ENCODE measurements around the gene AUNIP.

The AUNIP gene

GRCh38 chr1:25794325-25794724 is 64.9 kb downstream of the AUNIP start:
- no peak for DNase-seq (ENCODE audit: low read depth in 3 of 3)

DNA sequence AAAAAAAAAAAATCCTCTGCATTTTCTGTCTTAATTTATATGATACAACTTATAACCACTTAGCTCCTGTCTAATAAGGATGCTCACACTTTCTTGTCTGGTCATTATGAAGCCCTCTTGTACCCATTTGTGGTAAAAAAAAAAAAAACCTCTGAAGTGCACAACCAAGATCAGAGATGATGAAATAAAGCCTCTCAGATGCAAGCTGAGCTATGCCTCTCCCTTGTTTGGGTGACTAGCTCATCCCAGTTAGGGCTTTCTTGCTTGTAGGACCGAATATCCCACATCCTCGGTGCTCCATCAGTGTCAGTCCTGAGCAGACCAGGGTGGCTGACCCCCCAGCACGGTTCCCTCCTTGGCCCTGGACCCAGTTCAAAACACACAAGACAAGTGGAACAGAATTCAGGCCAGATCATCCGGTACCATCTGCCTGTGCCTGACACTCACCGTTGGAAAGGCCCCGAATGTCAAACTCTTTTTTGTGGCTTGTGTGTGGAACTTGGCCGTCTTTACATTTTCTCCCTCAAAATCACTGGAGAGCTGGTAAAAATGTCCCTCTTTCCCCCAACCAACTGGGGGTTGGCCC is 65.6 kb downstream of the AUNIP start:
- no peak for DNase-seq (ENCODE audit: low read depth in 3 of 3)

DNA sequence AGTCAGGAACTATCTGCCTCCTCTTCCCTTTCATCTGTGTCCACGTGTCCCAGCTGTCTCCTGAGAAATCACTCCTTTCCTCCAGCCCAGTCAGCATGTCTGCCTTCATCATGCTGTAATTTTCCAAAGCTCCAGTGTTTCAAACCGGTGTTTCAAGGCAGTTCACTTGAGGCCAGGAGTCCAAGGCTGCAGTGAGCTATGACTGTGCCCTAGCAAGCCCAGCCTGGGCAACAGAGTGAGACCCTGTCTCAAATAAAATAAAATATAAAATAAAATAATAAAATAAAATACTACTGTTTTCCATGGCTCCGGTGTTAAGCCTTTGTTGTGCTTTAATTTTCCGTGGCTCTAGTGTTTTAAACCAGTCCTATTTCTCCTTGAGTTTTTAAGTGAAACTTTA is 67.1 kb downstream of the AUNIP start:
- no peak for DNase-seq (ENCODE audit: low read depth in 3 of 3)

DNA sequence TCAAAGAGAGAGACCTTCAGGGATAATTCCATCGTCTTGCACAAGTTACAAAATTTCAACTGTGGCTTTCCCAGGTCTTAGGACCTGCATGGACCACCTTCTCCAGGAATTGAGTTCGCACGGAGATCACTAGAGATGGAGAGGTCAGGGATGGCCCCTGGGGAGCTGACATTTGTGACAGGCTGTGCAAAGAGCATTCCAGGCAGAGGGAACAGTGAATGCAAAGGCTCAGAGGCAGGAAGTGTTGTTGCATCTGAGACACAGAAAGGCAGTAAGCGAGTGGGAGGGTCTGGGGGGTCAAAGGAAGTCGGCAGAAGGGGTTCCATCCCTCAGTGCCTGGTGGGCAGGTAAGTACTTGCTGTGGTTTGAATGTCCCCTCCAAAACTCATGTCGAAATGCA is 68.8 kb downstream of the AUNIP start:
- DNase-seq (ENCODE audit: low read depth in 3 of 3) = no peak

DNA sequence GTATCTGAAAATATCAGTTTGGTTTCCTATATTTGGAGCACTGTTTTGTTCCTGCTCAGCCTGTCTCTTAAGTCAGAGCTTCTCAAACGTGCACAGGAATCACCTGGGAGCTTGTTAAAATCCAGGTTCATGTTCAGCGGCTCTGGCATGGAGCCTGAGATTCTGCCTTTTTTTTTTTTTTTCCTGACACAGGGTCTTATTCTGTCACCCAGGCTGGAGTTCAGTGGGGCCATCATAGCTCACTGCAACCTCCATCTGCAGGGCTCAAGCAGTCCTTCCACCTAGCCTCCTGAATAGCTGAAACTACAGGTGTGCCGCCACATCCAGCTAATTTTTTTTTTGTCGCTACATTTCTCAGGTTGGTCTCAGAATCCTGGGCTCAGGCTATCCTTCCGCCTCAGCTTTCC is 71.5 kb downstream of the AUNIP start:
- no peak for DNase-seq (ENCODE audit: low read depth in 3 of 3)

- DNase-seq (ENCODE audit: low read depth in 3 of 3) = no peak
Observed at GRCh38 chr1:25786887-25787759, 72.1 kb downstream of the AUNIP start.

- DNase-seq (ENCODE audit: low read depth in 3 of 3) = no peak
Observed at GRCh38 chr1:25785333-25786067, 73.8 kb downstream of the AUNIP start.

DNA sequence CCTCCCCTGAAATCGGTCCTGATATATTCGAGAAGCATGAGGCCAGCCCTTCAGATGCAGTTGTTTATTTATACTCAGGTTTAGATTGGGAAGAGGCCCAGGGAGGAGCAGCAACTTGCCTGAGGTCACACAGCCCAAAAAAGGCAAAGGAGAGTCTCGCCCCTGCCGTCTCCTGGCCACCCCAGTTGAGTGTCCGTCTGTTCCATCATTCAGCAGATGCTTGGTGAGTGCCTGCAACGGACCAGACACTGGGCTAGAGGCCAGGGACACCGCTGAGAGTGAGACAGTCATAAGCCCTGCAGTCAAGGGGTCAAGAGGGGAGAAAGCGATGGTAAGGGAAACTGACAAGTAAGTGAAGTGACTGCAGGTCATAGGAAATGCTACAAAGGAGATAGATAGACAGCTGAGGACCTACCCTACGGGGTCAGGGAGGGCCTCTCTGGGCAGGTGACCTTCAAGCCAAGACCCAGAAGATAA is 74.6 kb downstream of the AUNIP start:
- DNase-seq (ENCODE audit: low read depth in 3 of 3) = no peak
